CD14-positive monocyte (primary cell): ENCODE results near the gene VTI1A. TPM values are rescaled to one million over a fixed set of nuclear protein-coding genes. Genes with fewer than 3 reads are reported as not detected.

Experiments
- DNase-seq, 3 donors: peaks; one replicate each; pipeline ENCODE4 v3.0.0-alpha.2; 2011 to 2022
- H2AFZ ChIP-seq: 2 replicates; pipeline ENCODE4 v1.6.0; 2012; ENCODE audit warnings: mild to moderate bottlenecking, low read depth, low read length, inconsistent platforms; ENCODE audit not compliant: insufficient read depth, poor library complexity, severe bottlenecking
- H3K27ac ChIP-seq, 2 donors: 1 replicate in 1 of 2; 2 replicates in 1 of 2; pipeline ENCODE4 v1.5.1; 2012 to 2013; ENCODE audit warnings: low read length in 2 of 2, control low read depth in 1 of 2, inconsistent platforms in 1 of 2, low read depth in 1 of 2, mild to moderate bottlenecking in 1 of 2
- H3K27me3 ChIP-seq, 2 donors: one replicate each; pipeline versions ENCODE4 v1.6.0 to v1.6.1; 2011 to 2013; ENCODE audit warnings: low read length in 2 of 2; ENCODE audit not compliant: control insufficient read depth in 2 of 2, insufficient read depth in 2 of 2
- H3K36me3 ChIP-seq, 2 donors: replicated peaks in 1 of 2; 1 replicate in 1 of 2; 2 replicates in 1 of 2; pipeline versions ENCODE4 v1.5.1 to v1.6.1; 2012 to 2013; ENCODE audit warnings: low read length in 2 of 2, control low read depth in 1 of 2, inconsistent platforms in 1 of 2, mild to moderate bottlenecking in 1 of 2; ENCODE audit not compliant: insufficient read depth in 2 of 2, control insufficient read depth in 1 of 2
- H3K4me1 ChIP-seq, 2 donors: 1 replicate in 1 of 2; 2 replicates in 1 of 2; pipeline versions ENCODE4 v1.5.1 to v1.6.1; 2012 to 2013; ENCODE audit warnings: low read length in 2 of 2, control low read depth in 1 of 2, inconsistent platforms in 1 of 2, mild to moderate bottlenecking in 1 of 2, moderate library complexity in 1 of 2; ENCODE audit not compliant: insufficient read depth in 2 of 2, control insufficient read depth in 1 of 2
- H3K4me2 ChIP-seq: replicated peaks from 2 replicates; pipeline ENCODE3; 2012; ENCODE audit warnings: low read length, moderate library complexity, mild to moderate bottlenecking; ENCODE audit not compliant: poor library complexity, severe bottlenecking; ENCODE audit errors: extremely low read depth
- H3K4me3 ChIP-seq, 3 experiments: fragments of 200-600 bp in 1 of 3; sonication (generic) in 1 of 3; replicated peaks in 1 of 3; 1 replicate in 2 of 3; 2 replicates in 1 of 3; pipeline ENCODE4 v1.5.1; 2011 to 2013; ENCODE audit warnings: low read length in 3 of 3, mild to moderate bottlenecking in 3 of 3, control low read depth in 2 of 3, low read depth in 2 of 3, inconsistent platforms in 1 of 3, moderate library complexity in 1 of 3
- H3K79me2 ChIP-seq: 2 replicates; pipeline ENCODE4 v1.6.0; 2012; ENCODE audit warnings: mild to moderate bottlenecking, control low read depth, inconsistent platforms, low read length, moderate library complexity; ENCODE audit not compliant: insufficient read depth
- H3K9ac ChIP-seq: 2 replicates; pipeline ENCODE4 v1.6.0; 2017; ENCODE audit warnings: low read length, mild to moderate bottlenecking; ENCODE audit not compliant: insufficient read depth, poor library complexity, severe bottlenecking
- H3K9me3 ChIP-seq, 2 donors: replicated peaks in 1 of 2; 1 replicate in 1 of 2; 2 replicates in 1 of 2; pipeline versions ENCODE4 v1.5.1 to v1.6.1; 2012 to 2013; ENCODE audit warnings: low read length in 2 of 2, control low read depth in 1 of 2; ENCODE audit not compliant: control insufficient read depth in 1 of 2, insufficient read depth in 1 of 2
- H4K20me1 ChIP-seq: 2 replicates; pipeline ENCODE4 v1.6.0; 2012; ENCODE audit warnings: mild to moderate bottlenecking, low read length, control low read depth, moderate library complexity; ENCODE audit not compliant: insufficient read depth
- H3K27ac Mint-ChIP-seq, 7 donors: one replicate each; pipeline ENCODE4 v1.8.0; 2020; ENCODE audit warnings: mild to moderate bottlenecking in 7 of 7, mixed read lengths in 7 of 7, moderate library complexity in 6 of 7, inconsistent platforms in 2 of 7
- H3K27me3 Mint-ChIP-seq, 3 donors: one replicate each; pipeline ENCODE4 v1.8.0; 2021 to 2022; ENCODE audit warnings: low read depth in 3 of 3, mild to moderate bottlenecking in 3 of 3, mixed read lengths in 3 of 3, moderate library complexity in 3 of 3, inconsistent platforms in 1 of 3
- H3K36me3 Mint-ChIP-seq, 2 donors: one replicate each; pipeline ENCODE4 v1.8.0; 2020; ENCODE audit warnings: mixed read lengths in 2 of 2, inconsistent platforms in 1 of 2, mild to moderate bottlenecking in 1 of 2
- H3K4me1 Mint-ChIP-seq: one replicate; pipeline ENCODE4 v1.8.0; 2020; ENCODE audit warnings: mild to moderate bottlenecking, mixed read lengths
- H3K4me3 Mint-ChIP-seq, 2 donors: one replicate each; pipeline ENCODE4 v1.8.0; 2020; ENCODE audit warnings: mild to moderate bottlenecking in 2 of 2, mixed read lengths in 2 of 2, moderate library complexity in 1 of 2
- H3K9me3 Mint-ChIP-seq, 7 donors: one replicate each; pipeline ENCODE4 v1.8.0; 2020 to 2022; ENCODE audit warnings: mixed read lengths in 7 of 7, mild to moderate bottlenecking in 6 of 7, moderate library complexity in 6 of 7, inconsistent platforms in 2 of 7
- CTCF ChIP-seq: fragments of 200-600 bp; IDR thresholded peaks from one replicate; pipeline ENCODE4 v1.8.0; 2022; ENCODE audit warnings: antibody characterized with exemption, mild to moderate bottlenecking
- WGBS: methylation state at CpG from one replicate; pipeline ENCODE4 v1.1.5; 2013; ENCODE audit warnings: missing lambda C conversion rate; ENCODE audit not compliant: insufficient coverage; 5-methylcytosine and 5-hydroxymethylcytosine counted together
- intact Hi-C, 2 donors: fragments of 100-400 bp; cut with micrococcal nuclease; formaldehyde crosslinking; loops; one replicate each; pipeline versions ENCODE4 v1.15.0 to v1.15.1; 2023
- polyA plus RNA-seq, 3 donors: library from polyadenylated mRNA; depleted of rRNA in 1 of 3; unstranded in 2 of 3; stranded (reverse) in 1 of 3; fragments of 300-500 nt in 2 of 3; fragments of >200 nt in 1 of 3; fragmentation: Illumina TruSeq in 2 of 3; gene quantifications; 1 replicate in 2 of 3; 2 replicates in 1 of 3; pipeline ENCODE4 v1.2.3, GENCODE V29; 2012 to 2021

The VTI1A gene
- polyA plus RNA-seq, 3 donors, result 23.6 to 25.4 (median 24.1) TPM

- H3K36me3 Mint-ChIP-seq, result peaks cover 14 to 21% of the 10 kb centered on the region in 2 donors
- Histone ChIP-seq H3K4me2 (no peak overlapping the region), H3K36me3 (no peaks in the 10 kb centered on the region), H4K20me1 (no peaks in the 10 kb centered on the region), H2AFZ (no peak overlapping the region), H3K4me1 (peaks cover 10 to 11% of the 10 kb centered on the region in 2 donors), H3K9ac (no peak overlapping the region), H3K27me3 (no peaks in the 10 kb centered on the region), H3K27ac (no peak overlapping the region), H3K4me3 (no peak overlapping the region), H3K79me2 (no peaks in the 10 kb centered on the region), H3K9me3 (no peaks in the 10 kb centered on the region)
- WGBS, result 100% methylated on average over 2 of the region's 7 CpGs
- no peak for TF ChIP-seq CTCF
- no peaks in the 10 kb centered on the region for H3K27me3 Mint-ChIP-seq
- DNase-seq, result no peak
- no peaks in the 10 kb centered on the region for H3K9me3 Mint-ChIP-seq
- H3K4me1 Mint-ChIP-seq, result peaks cover 12% of the 10 kb centered on the region
- intact Hi-C loops, result no loop called here
- H3K27ac Mint-ChIP-seq, result no peak overlapping the region
- H3K4me3 Mint-ChIP-seq, result no peak overlapping the region
These were observed 309.2 kb downstream of the VTI1A start for GRCh38 chr10:112756235-112756527.

- no peak overlapping the region for H3K9ac ChIP-seq
- no peak overlapping the region for H3K4me3 ChIP-seq
- H3K27ac ChIP-seq, result no peak overlapping the region
- 88% methylated on average over 1 of the region's 2 CpGs for WGBS
- H3K79me2 ChIP-seq, result no peaks in the 10 kb centered on the region
- H3K27ac Mint-ChIP-seq, result peak overlapping the region in 1 of 7 donors; percentile 14
- no peaks in the 10 kb centered on the region for H3K27me3 ChIP-seq
- no peak for DNase-seq
- H3K4me2 ChIP-seq, result no peak overlapping the region
- H3K27me3 Mint-ChIP-seq, result no peaks in the 10 kb centered on the region
- no peaks in the 10 kb centered on the region for H3K36me3 ChIP-seq
- no peaks in the 10 kb centered on the region for H3K9me3 Mint-ChIP-seq
- H2AFZ ChIP-seq, result no peak overlapping the region
- no peaks in the 10 kb centered on the region for H3K9me3 ChIP-seq
- H3K4me1 ChIP-seq, result peaks cover 6 to 7% of the 10 kb centered on the region in 2 donors
- intact Hi-C loops, result no loop called here
- no peak for TF ChIP-seq CTCF
- H4K20me1 ChIP-seq, result no peaks in the 10 kb centered on the region
- peaks cover 14 to 21% of the 10 kb centered on the region in 2 donors for H3K36me3 Mint-ChIP-seq
- peaks cover 8% of the 10 kb centered on the region for H3K4me1 Mint-ChIP-seq
- H3K4me3 Mint-ChIP-seq, result no peak overlapping the region
These were observed 311.9 kb downstream of the VTI1A start for GRCh38 chr10:112758961-112759360.
